ENCODE data around the gene RUFY4. TPM values are rescaled to one million over a fixed set of nuclear protein-coding genes. Genes with fewer than 3 reads are reported as not detected.
A peak's percentile ranks its signal among the peaks of the same experiment; 100 is the strongest.

RUFY4 gene
- total RNA-seq, 2 donors from 2014 or later, result 0.12 TPM; not detected in 1

GRCh38 chr2:218022131-218022850 is 46.8 kb upstream of the RUFY4 start:
- no peaks in the 10 kb centered on the region for H3K9me3 ChIP-seq
- H3K27ac ChIP-seq, result peak overlapping the region; percentile 79 to 84
- no peaks in the 10 kb centered on the region for H3K36me3 ChIP-seq
- no peak for TF ChIP-seq CTCF (IDR thresholded peaks at IDR 0.05)
- H3K27me3 ChIP-seq, result no peaks in the 10 kb centered on the region
- no peak for DNase-seq (ENCODE audit: low spot score)
- peaks cover 0 to 80% of the 10 kb centered on the region in 2 donors for H3K4me1 ChIP-seq
- no peak overlapping the region for H3K4me3 ChIP-seq

GRCh38 chr2:218022851-218023530 is 46.1 kb upstream of the RUFY4 start:
- no peak for DNase-seq (ENCODE audit: low spot score)
- TF ChIP-seq CTCF (IDR thresholded peaks at IDR 0.05), result no peak
- Histone ChIP-seq H3K9me3 (no peaks in the 10 kb centered on the region), H3K4me3 (no peak overlapping the region), H3K27me3 (no peaks in the 10 kb centered on the region), H3K4me1 (peaks cover 0 to 73% of the 10 kb centered on the region in 2 donors), H3K27ac (peak overlapping the region; percentile 79 to 84), H3K36me3 (no peaks in the 10 kb centered on the region)

- Histone ChIP-seq H3K27me3 (no peaks in the 10 kb centered on the region), H3K4me3 (no peak overlapping the region), H3K36me3 (no peaks in the 10 kb centered on the region), H3K27ac (peak overlapping the region; percentile 26 to 30), H3K4me1 (peaks cover 0 to 70% of the 10 kb centered on the region in 2 donors), H3K9me3 (no peaks in the 10 kb centered on the region)
- no peak for TF ChIP-seq CTCF (IDR thresholded peaks at IDR 0.05)
- DNase-seq (ENCODE audit: low spot score), result no peak
These were observed 45.4 kb upstream of the RUFY4 start for GRCh38 chr2:218023636-218024035.

- H3K4me3 ChIP-seq, result no peak overlapping the region
- H3K9me3 ChIP-seq, result no peaks in the 10 kb centered on the region
- peak overlapping the region; percentile 26 to 30 for H3K27ac ChIP-seq
- no peak for TF ChIP-seq CTCF (IDR thresholded peaks at IDR 0.05)
- no peak for DNase-seq (ENCODE audit: low spot score)
- no peaks in the 10 kb centered on the region for H3K36me3 ChIP-seq
- peaks cover 0 to 73% of the 10 kb centered on the region in 2 donors for H3K4me1 ChIP-seq
- H3K27me3 ChIP-seq, result no peaks in the 10 kb centered on the region
These were observed 44.7 kb upstream of the RUFY4 start for GRCh38 chr2:218024336-218024735.

GRCh38 chr2:218024871-218025270 is 44.2 kb upstream of the RUFY4 start:
- Histone ChIP-seq H3K36me3 (no peaks in the 10 kb centered on the region), H3K4me3 (no peak overlapping the region), H3K27me3 (no peaks in the 10 kb centered on the region), H3K27ac (peak overlapping the region; percentile 26 to 30), H3K4me1 (peaks cover 0 to 73% of the 10 kb centered on the region in 2 donors), H3K9me3 (no peaks in the 10 kb centered on the region)
- DNase-seq (ENCODE audit: low spot score), result no peak
- no peak for TF ChIP-seq CTCF (IDR thresholded peaks at IDR 0.05)
